OCI-LY3 (cell line): ENCODE data around the gene POLD2.
"Not testable (repeated sequence)": the region's sequence is repeated elsewhere in the genome, so short reads cannot be mapped to it uniquely, and the experiment has no call there.

Experiments used
- H2AFZ ChIP-seq: fragments of 200-600, 300-600 bp; shearing (Covaris generic); 2 replicates; pipeline ENCODE4 v1.6.0; 2014; ENCODE audit warnings: antibody characterized with exemption, low read depth, low read length
- H3K27ac ChIP-seq: fragments of 200-600, 300-600 bp; sonication (generic); 2 replicates; pipeline ENCODE4 v1.5.1; 2014; ENCODE audit warnings: mild to moderate bottlenecking, low read length, moderate library complexity, mixed read lengths
- H3K27me3 ChIP-seq: fragments of 200-600, 300-600 bp; sonication (generic); 2 replicates; pipeline ENCODE4 v1.6.1; 2014; ENCODE audit warnings: low read depth, low read length, mixed read lengths
- H3K36me3 ChIP-seq: fragments of 200-600, 300-600 bp; sonication (generic); replicated peaks from 2 replicates; pipeline ENCODE3; 2014; ENCODE audit warnings: low read depth, low read length, mixed read lengths
- H3K4me1 ChIP-seq: fragments of 300-600, 200-600 bp; sonication (generic); 2 replicates; pipeline ENCODE4 v1.6.1; 2014; ENCODE audit warnings: low read length, mixed read lengths
- H3K4me2 ChIP-seq: fragments of 200-600, 300-600 bp; sonication (generic); 2 replicates; pipeline ENCODE4 v1.6.1; 2014; ENCODE audit warnings: low read length, mixed read lengths
- H3K4me3 ChIP-seq: fragments of 300-600, 200-600 bp; sonication (generic); 2 replicates; pipeline ENCODE4 v1.5.1; 2014; ENCODE audit warnings: antibody characterized with exemption, mild to moderate bottlenecking, low read length, moderate library complexity
- H3K79me2 ChIP-seq: fragments of 300-600, 200-600 bp; shearing (Covaris generic); 2 replicates; pipeline ENCODE4 v1.6.1; 2014; ENCODE audit warnings: mild to moderate bottlenecking, low read length, mixed read lengths
- H3K9ac ChIP-seq: fragments of 300-600, 200-600 bp; shearing (Covaris generic); 2 replicates; pipeline ENCODE4 v1.6.0; 2014; ENCODE audit warnings: mild to moderate bottlenecking, low read length, moderate library complexity
- H3K9me3 ChIP-seq: fragments of 200-600, 300-600 bp; shearing (Covaris generic); 2 replicates; pipeline ENCODE4 v1.6.1; 2014; ENCODE audit warnings: low read length, mixed read lengths; ENCODE audit not compliant: insufficient read depth
- H4K20me1 ChIP-seq: fragments of 200-600, 300-600 bp; sonication (generic); 2 replicates; pipeline ENCODE4 v1.6.1; 2016; ENCODE audit warnings: low read length, mixed read lengths; ENCODE audit not compliant: insufficient read depth
- EZH2phosphoT487 ChIP-seq: fragments of 200-600 bp; shearing (Covaris generic); IDR thresholded peaks from 2 replicates; pipeline ENCODE4 v1.6.1; 2018; ENCODE audit warnings: antibody characterized with exemption, mixed run types, low read depth
- TF ChIP-seq, protein P1 (sequence below): fragments of 200-600, 300-600 bp; sonication (generic); IDR thresholded peaks from 2 replicates; pipeline ENCODE4 v1.5.1; 2014; ENCODE audit warnings: antibody characterized with exemption, low read length, low read depth

Gene POLD2

DNA sequence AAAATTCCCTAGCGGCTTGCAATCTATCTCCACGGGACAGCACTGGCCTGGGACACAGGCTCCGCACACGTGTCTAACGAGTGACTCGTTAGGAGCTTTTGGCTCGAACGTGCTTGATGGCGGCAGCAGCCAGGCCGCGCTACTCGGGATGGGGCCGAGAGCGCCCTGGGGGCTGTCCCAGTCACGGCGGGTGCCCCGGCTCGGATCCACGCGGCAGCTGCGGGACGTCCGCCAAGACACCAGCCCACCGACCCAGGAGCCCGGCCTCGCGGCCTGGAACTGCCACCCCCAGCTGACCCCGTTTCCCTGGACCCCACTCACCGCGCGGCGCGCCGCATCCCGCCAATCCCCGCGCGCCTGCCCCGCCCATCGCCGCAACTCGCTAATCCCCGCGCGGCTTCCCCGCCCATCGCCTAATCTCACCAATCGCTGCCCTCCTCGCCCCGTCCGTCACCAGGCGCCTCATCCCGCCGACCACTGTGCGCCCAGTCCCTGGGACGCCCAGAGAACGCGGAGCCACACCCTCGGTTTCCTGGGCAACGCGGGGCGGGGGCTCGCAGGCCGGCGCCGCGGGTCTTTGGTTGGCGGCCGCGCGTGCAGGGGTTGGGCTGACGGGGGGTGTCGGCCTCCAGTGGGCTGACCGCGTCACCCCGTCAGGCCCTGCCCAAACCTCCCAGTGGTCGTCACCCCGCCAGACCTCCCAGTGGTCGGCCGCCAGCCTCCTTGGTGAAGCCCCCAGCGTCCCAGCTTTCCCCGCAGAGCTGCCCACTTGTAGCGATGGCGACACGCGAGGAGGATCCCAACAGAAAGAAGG lies at the start of gene POLD2:
Gene POLD2, minus strand, starts transcription at position 359 of the 814 bp plus-strand sequence. CDS start 1,495 bp downstream, outside the sequence.
- Histone ChIP-seq H3K27me3 (no peaks in the 10 kb centered on the region), H4K20me1 (0 out of 2 replicates have a peak, but pooled peaks cover 6% of the 10 kb centered on the region), H3K9me3 (no peaks in the 10 kb centered on the region), H3K79me2 (peaks cover 45% of the 10 kb centered on the region), H3K4me3 (peak within 1 kb of the TSS; percentile 92), H3K27ac (peak within 1 kb of the TSS; percentile 30), H3K9ac (peak within 1 kb of the TSS; percentile 77), H3K4me1 (peaks cover 8% of the 10 kb centered on the region), H2AFZ (peak within 1 kb of the TSS; percentile 30; the same call in 1 of the 2 replicates), H3K36me3 (peaks cover 31% of the 10 kb centered on the region), H3K4me2 (peak within 1 kb of the TSS; percentile 95)
- TF ChIP-seq EZH2phosphoT487: no peak
- TF ChIP-seq, protein P1, sequence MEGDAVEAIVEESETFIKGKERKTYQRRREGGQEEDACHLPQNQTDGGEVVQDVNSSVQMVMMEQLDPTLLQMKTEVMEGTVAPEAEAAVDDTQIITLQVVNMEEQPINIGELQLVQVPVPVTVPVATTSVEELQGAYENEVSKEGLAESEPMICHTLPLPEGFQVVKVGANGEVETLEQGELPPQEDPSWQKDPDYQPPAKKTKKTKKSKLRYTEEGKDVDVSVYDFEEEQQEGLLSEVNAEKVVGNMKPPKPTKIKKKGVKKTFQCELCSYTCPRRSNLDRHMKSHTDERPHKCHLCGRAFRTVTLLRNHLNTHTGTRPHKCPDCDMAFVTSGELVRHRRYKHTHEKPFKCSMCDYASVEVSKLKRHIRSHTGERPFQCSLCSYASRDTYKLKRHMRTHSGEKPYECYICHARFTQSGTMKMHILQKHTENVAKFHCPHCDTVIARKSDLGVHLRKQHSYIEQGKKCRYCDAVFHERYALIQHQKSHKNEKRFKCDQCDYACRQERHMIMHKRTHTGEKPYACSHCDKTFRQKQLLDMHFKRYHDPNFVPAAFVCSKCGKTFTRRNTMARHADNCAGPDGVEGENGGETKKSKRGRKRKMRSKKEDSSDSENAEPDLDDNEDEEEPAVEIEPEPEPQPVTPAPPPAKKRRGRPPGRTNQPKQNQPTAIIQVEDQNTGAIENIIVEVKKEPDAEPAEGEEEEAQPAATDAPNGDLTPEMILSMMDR: no peak

DNA sequence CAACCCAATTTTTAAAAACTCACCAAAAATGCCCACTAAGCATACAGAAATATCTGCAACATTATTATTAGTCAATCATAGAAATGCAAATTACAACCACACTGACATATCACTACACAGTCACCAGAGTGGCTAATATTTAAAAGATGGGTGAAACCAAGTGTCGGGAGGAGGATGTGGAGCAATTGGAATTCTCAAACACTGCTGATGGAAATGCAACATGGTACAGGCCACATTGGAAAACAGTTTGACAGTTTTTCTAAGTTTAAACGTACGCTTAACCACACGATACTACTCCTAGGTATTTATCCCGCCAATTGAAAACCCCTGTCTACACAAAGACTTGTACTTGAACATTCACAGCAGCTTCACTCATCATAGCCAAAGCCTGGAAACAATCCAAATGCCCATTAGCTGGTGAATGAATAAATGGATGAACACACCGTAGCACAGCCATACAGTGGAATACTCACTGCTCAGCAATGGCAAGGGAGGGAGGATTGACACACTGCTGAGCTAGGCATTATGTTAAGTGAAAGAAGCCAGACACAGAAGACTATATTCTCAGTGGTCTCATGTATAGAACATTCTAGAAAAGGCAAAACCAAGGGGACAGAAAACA lies 49.6 kb upstream of the POLD2 start:
- H3K4me3 ChIP-seq: 0 out of 2 replicates have a peak overlapping the region, but pooled peaks have one; percentile 2
- H3K4me1 ChIP-seq: peaks cover 22% of the 10 kb centered on the region
- no peaks in the 10 kb centered on the region for H4K20me1 ChIP-seq
- H3K4me2 ChIP-seq: peak overlapping the region; percentile 30
- peaks cover 10% of the 10 kb centered on the region; the same call in 1 of the 2 replicates for H3K27me3 ChIP-seq
- H3K9me3 ChIP-seq: no peaks in the 10 kb centered on the region
- 0 out of 2 replicates have a peak overlapping the region, but pooled peaks have one; percentile 5 for H2AFZ ChIP-seq
- TF ChIP-seq, protein P1: no peak
- no peak for TF ChIP-seq EZH2phosphoT487
- H3K27ac ChIP-seq: no peak overlapping the region
- H3K36me3 ChIP-seq: no peaks in the 10 kb centered on the region
- no peaks in the 10 kb centered on the region for H3K79me2 ChIP-seq
- no peak overlapping the region for H3K9ac ChIP-seq

DNA sequence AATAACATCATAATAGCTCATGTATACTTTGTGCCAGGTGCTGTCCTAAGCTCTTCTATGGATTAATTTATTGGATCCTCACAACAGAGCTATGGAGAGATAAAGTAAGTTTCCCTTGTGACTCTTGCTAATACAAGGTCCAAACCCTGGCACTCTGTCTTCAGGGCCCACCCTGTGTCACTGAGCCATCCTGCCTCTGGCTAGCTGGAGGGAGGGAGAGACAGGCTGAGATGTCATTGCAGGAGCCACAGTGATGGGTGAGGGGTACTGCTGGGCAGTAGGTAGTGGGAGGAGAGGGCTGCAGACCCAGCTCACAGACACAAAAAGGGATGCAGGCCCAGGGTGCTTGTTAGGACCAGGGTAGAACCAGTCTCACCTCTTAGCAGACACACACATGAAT lies 49.0 kb upstream of the POLD2 start:
- no peak overlapping the region for H3K9ac ChIP-seq
- TF ChIP-seq, protein P1: no peak
- TF ChIP-seq EZH2phosphoT487: no peak
- H4K20me1 ChIP-seq: no peaks in the 10 kb centered on the region
- no peaks in the 10 kb centered on the region for H3K79me2 ChIP-seq
- H3K36me3 ChIP-seq: no peaks in the 10 kb centered on the region
- no peaks in the 10 kb centered on the region for H3K9me3 ChIP-seq
- H3K4me3 ChIP-seq: 0 out of 2 replicates have a peak overlapping the region, but pooled peaks have one; percentile 2
- no peak overlapping the region for H3K27ac ChIP-seq
- 0 out of 2 replicates have a peak overlapping the region, but pooled peaks have one; percentile 5 for H2AFZ ChIP-seq
- peaks cover 28% of the 10 kb centered on the region for H3K4me1 ChIP-seq
- H3K4me2 ChIP-seq: peak overlapping the region; percentile 30
- H3K27me3 ChIP-seq: peaks cover 10% of the 10 kb centered on the region; the same call in 1 of the 2 replicates

DNA sequence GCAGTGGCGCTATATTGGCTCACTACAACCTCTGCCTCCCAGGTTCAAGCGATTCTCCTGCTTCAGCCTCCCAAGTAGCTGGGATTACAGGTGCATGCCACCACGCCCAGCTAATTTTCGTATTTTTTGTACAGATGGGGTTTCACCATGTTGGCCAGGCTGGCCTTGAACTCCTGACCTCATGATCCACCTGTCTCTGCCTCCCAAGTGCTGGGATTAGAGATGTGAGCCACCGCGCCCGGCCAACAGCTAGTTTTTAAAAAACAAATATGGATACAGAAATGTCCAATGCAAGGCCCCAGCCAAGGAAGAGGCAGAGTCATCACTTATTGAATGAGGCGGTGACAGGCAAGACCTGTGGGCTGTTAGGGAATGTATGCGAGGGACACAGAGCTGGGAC lies 48.6 kb upstream of the POLD2 start:
- not testable (repeated sequence) for H3K4me2 ChIP-seq, H3K4me3 ChIP-seq, H3K36me3 ChIP-seq, H2AFZ ChIP-seq, H4K20me1 ChIP-seq, H3K9me3 ChIP-seq, H3K27ac ChIP-seq, H3K79me2 ChIP-seq, H3K9ac ChIP-seq
- peaks cover 30% of the 10 kb centered on the region for H3K4me1 ChIP-seq
- peaks cover 10% of the 10 kb centered on the region; the same call in 1 of the 2 replicates for H3K27me3 ChIP-seq
